Measurements from ENCODE around the gene MCEMP1.

MCEMP1 gene

GRCh38 chr19:7672522-7672921, 4.4 kb upstream of the MCEMP1 start:
- H3K4me3 ChIP-seq (ENCODE audit: low read length): no peak overlapping the region
- DNase-seq (ENCODE audit: low read depth): no peak
- TF ChIP-seq CTCF (IDR thresholded peaks at IDR 0.05; ENCODE audit: insufficient read depth, low read depth, low read length, missing control alignments): no peak

GRCh38 chr19:7674010-7675005, 2.6 kb upstream of the MCEMP1 start:
- peak; percentile 59 for DNase-seq (ENCODE audit: low read depth)
- no peak overlapping the region for H3K4me3 ChIP-seq (ENCODE audit: low read length)
- no peak for TF ChIP-seq CTCF (IDR thresholded peaks at IDR 0.05; ENCODE audit: insufficient read depth, low read depth, low read length, missing control alignments)

- DNase-seq (ENCODE audit: low read depth): no peak
- H3K4me3 ChIP-seq (ENCODE audit: low read length): no peak overlapping the region
Measured at GRCh38 chr19:7676376-7676775, 514 bp upstream of the MCEMP1 start.

GRCh38 chr19:7677669-7678311, 900 bp downstream of the MCEMP1 start:
- DNase-seq (ENCODE audit: low read depth): no peak
- no peak for TF ChIP-seq CTCF (IDR thresholded peaks at IDR 0.05; ENCODE audit: insufficient read depth, low read depth, low read length, missing control alignments)
- H3K4me3 ChIP-seq (ENCODE audit: low read length): no peak overlapping the region

More at GRCh38 chr19:7676376-7676775, 514 bp upstream of the MCEMP1 start:
- no peak for TF ChIP-seq CTCF (IDR thresholded peaks at IDR 0.05; ENCODE audit: insufficient read depth, low read depth, low read length, missing control alignments)

- H3K4me3 ChIP-seq (ENCODE audit: low read length): no peak overlapping the region
- TF ChIP-seq CTCF (IDR thresholded peaks at IDR 0.05; ENCODE audit: insufficient read depth, low read depth, low read length, missing control alignments): peak; percentile 29
- peak; percentile 14 for DNase-seq (ENCODE audit: low read depth)
Measured at GRCh38 chr19:7678971-7679751, 2.3 kb downstream of the MCEMP1 start.

GRCh38 chr19:7679771-7680605, 3.1 kb downstream of the MCEMP1 start:
- peak overlapping the region; percentile 24 for H3K4me3 ChIP-seq (ENCODE audit: low read length)
- DNase-seq (ENCODE audit: low read depth): no peak
- TF ChIP-seq CTCF (IDR thresholded peaks at IDR 0.05; ENCODE audit: insufficient read depth, low read depth, low read length, missing control alignments): no peak
